ENCODE results near the gene VPS52. TPM values are rescaled to one million over a fixed set of nuclear protein-coding genes. Genes with fewer than 3 reads are reported as not detected.
A peak's percentile ranks its signal among the peaks of the same experiment; 100 is the strongest.

VPS52 gene
- polyA plus RNA-seq, 1 donor from 2014 or later: 29.1 TPM

DNA sequence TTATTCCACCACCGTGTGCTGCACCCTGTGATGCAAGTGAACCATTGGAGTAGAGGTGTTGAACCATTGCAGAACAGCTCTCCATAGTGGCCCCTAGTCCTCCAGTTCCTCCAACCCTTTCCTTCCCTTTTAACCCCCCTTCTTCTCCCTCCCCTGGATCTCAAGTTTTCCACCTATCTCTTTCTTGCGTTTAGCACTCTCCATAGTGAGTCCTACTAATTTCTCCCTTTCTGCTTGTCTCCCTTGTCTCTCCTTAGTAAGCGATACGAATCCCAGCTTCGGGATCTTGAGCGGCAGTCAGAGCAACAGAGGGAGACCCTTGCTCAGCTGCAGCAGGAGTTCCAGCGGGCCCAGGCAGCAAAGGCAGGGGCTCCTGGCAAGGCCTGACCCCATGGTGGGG is 18.8 kb upstream of the VPS52 start:
- H2AFZ ChIP-seq (ENCODE audit: low read depth, low read length): no peak overlapping the region
- H3K4me2 ChIP-seq (ENCODE audit: low read length): peak overlapping the region; percentile 91
- no peak overlapping the region for H3K27ac ChIP-seq (ENCODE audit: low read length)
- peaks cover 11% of the 10 kb centered on the region for H3K79me2 ChIP-seq (replicated peaks; ENCODE audit: insufficient read depth, low read length)
- H3K9me3 ChIP-seq (ENCODE audit: low read length): no peaks in the 10 kb centered on the region
- no peaks in the 10 kb centered on the region for H3K27me3 ChIP-seq (ENCODE audit: insufficient read depth, low read depth, low read length)
- H4K20me1 ChIP-seq (ENCODE audit: insufficient read depth): no peaks in the 10 kb centered on the region
- peak overlapping the region; percentile 82 for H3K4me3 ChIP-seq (ENCODE audit: low read length)
- no peak overlapping the region for H3K9ac ChIP-seq (ENCODE audit: low read length)
- H3F3A ChIP-seq (ENCODE audit: insufficient read depth, low read length, poor library complexity, severe bottlenecking): no peaks in the 10 kb centered on the region
- TF ChIP-seq, protein P1, sequence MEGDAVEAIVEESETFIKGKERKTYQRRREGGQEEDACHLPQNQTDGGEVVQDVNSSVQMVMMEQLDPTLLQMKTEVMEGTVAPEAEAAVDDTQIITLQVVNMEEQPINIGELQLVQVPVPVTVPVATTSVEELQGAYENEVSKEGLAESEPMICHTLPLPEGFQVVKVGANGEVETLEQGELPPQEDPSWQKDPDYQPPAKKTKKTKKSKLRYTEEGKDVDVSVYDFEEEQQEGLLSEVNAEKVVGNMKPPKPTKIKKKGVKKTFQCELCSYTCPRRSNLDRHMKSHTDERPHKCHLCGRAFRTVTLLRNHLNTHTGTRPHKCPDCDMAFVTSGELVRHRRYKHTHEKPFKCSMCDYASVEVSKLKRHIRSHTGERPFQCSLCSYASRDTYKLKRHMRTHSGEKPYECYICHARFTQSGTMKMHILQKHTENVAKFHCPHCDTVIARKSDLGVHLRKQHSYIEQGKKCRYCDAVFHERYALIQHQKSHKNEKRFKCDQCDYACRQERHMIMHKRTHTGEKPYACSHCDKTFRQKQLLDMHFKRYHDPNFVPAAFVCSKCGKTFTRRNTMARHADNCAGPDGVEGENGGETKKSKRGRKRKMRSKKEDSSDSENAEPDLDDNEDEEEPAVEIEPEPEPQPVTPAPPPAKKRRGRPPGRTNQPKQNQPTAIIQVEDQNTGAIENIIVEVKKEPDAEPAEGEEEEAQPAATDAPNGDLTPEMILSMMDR (IDR thresholded peaks at IDR 0.05; ENCODE audit: poor library complexity, severe bottlenecking): no peak
- TF ChIP-seq RAD21 (conservative IDR thresholded peaks at IDR 0.05): no peak
- TF ChIP-seq SMC3 (conservative IDR thresholded peaks at IDR 0.05; ENCODE audit: poor library complexity): no peak
- TF ChIP-seq, protein P2, sequence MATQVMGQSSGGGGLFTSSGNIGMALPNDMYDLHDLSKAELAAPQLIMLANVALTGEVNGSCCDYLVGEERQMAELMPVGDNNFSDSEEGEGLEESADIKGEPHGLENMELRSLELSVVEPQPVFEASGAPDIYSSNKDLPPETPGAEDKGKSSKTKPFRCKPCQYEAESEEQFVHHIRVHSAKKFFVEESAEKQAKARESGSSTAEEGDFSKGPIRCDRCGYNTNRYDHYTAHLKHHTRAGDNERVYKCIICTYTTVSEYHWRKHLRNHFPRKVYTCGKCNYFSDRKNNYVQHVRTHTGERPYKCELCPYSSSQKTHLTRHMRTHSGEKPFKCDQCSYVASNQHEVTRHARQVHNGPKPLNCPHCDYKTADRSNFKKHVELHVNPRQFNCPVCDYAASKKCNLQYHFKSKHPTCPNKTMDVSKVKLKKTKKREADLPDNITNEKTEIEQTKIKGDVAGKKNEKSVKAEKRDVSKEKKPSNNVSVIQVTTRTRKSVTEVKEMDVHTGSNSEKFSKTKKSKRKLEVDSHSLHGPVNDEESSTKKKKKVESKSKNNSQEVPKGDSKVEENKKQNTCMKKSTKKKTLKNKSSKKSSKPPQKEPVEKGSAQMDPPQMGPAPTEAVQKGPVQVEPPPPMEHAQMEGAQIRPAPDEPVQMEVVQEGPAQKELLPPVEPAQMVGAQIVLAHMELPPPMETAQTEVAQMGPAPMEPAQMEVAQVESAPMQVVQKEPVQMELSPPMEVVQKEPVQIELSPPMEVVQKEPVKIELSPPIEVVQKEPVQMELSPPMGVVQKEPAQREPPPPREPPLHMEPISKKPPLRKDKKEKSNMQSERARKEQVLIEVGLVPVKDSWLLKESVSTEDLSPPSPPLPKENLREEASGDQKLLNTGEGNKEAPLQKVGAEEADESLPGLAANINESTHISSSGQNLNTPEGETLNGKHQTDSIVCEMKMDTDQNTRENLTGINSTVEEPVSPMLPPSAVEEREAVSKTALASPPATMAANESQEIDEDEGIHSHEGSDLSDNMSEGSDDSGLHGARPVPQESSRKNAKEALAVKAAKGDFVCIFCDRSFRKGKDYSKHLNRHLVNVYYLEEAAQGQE (IDR thresholded peaks at IDR 0.05; ENCODE audit: borderline replicate concordance): no peak
- TF ChIP-seq MXI1 (conservative IDR thresholded peaks at IDR 0.05; ENCODE audit: poor library complexity, severe bottlenecking): no peak
- no peak for TF ChIP-seq TAF1 (IDR thresholded peaks at IDR 0.05; ENCODE audit: low read depth)
- TF ChIP-seq EP300 (conservative IDR thresholded peaks at IDR 0.05; ENCODE audit: poor library complexity, severe bottlenecking): no peak
- TF ChIP-seq EZH2 (IDR thresholded peaks at IDR 0.05; ENCODE audit: borderline replicate concordance, insufficient read depth, low read length, poor library complexity, severe bottlenecking): no peak
- no peak for TF ChIP-seq POLR2AphosphoS5 (IDR thresholded peaks at IDR 0.05)
- H3K9me2 ChIP-seq (ENCODE audit: insufficient read depth, low read length): no peaks in the 10 kb centered on the region
- H3K36me3 ChIP-seq (ENCODE audit: insufficient read depth, low read length): no peaks in the 10 kb centered on the region

DNA sequence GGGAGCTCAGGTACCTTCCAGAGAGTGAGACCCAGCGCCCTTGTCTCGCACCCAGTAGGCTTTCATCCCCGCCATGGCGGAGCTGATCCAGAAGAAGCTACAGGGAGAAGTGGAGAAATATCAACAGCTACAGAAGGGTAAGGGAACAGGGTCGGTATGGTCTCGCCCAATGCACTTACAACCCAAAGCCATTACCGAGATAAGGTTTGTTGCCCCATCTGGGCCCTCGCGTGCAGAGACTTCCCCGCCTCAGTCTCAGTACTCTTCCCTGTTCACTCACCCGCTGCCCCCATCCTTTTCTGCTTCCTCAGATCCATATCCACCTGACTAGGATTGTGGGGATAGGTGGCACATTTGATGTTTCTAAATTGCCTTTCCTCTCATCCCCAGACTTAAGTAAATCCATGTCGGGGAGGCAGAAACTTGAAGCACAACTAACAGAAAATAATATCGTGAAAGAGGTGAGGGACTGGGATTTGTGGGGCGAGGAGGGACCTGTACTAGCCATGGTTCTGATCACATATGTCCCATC is 18.2 kb upstream of the VPS52 start:
- H3K9ac ChIP-seq (ENCODE audit: low read length): peak overlapping the region; percentile 73
- peak overlapping the region; percentile 38 for H3K27ac ChIP-seq (ENCODE audit: low read length)
- H3K9me3 ChIP-seq (ENCODE audit: low read length): no peaks in the 10 kb centered on the region
- peaks cover 11% of the 10 kb centered on the region for H3K79me2 ChIP-seq (replicated peaks; ENCODE audit: insufficient read depth, low read length)
- no peaks in the 10 kb centered on the region for H3K36me3 ChIP-seq (ENCODE audit: insufficient read depth, low read length)
- no peaks in the 10 kb centered on the region for H3K27me3 ChIP-seq (ENCODE audit: insufficient read depth, low read depth, low read length)
- no peaks in the 10 kb centered on the region for H3K9me2 ChIP-seq (ENCODE audit: insufficient read depth, low read length)
- peak overlapping the region; percentile 82 for H3K4me3 ChIP-seq (ENCODE audit: low read length)
- H3K4me2 ChIP-seq (ENCODE audit: low read length): peak overlapping the region; percentile 91
- H3F3A ChIP-seq (ENCODE audit: insufficient read depth, low read length, poor library complexity, severe bottlenecking): no peaks in the 10 kb centered on the region
- no peak for TF ChIP-seq MXI1 (conservative IDR thresholded peaks at IDR 0.05; ENCODE audit: poor library complexity, severe bottlenecking)
- TF ChIP-seq, protein P2 (IDR thresholded peaks at IDR 0.05; ENCODE audit: borderline replicate concordance): no peak
- no peak for TF ChIP-seq EP300 (conservative IDR thresholded peaks at IDR 0.05; ENCODE audit: poor library complexity, severe bottlenecking)
- TF ChIP-seq POLR2AphosphoS5 (IDR thresholded peaks at IDR 0.05): no peak
- TF ChIP-seq EZH2 (IDR thresholded peaks at IDR 0.05; ENCODE audit: borderline replicate concordance, insufficient read depth, low read length, poor library complexity, severe bottlenecking): no peak
- no peak for TF ChIP-seq SMC3 (conservative IDR thresholded peaks at IDR 0.05; ENCODE audit: poor library complexity)
- no peak for TF ChIP-seq TAF1 (IDR thresholded peaks at IDR 0.05; ENCODE audit: low read depth)
- H2AFZ ChIP-seq (ENCODE audit: low read depth, low read length): peak overlapping the region; percentile 62
- H4K20me1 ChIP-seq (ENCODE audit: insufficient read depth): no peaks in the 10 kb centered on the region

Data from neural cell (in vitro differentiated cells).